Effector CD4-positive, alpha-beta T cell (primary cell): ENCODE measurements around the gene APOA1.

Source experiments
- DNase-seq: peaks from one replicate; pipeline ENCODE4 v3.0.0-alpha.2; 2020
- total RNA-seq: gene quantifications from one replicate; lab custom pipeline; 2026; lab: John Stamatoyannopoulos, UW

The APOA1 gene
- total RNA-seq = 0.56 reads per million

- no peak for DNase-seq
Measured at GRCh38 chr11:116837231-116838091, at the start of gene APOA1. TSS of gene APOA1 (minus strand) at chr11:116837622. CDS start at chr11:116837387, 235 bp downstream.

GRCh38 chr11:116885951-116886655, 48.7 kb upstream of the APOA1 start:
- no peak for DNase-seq

DNA sequence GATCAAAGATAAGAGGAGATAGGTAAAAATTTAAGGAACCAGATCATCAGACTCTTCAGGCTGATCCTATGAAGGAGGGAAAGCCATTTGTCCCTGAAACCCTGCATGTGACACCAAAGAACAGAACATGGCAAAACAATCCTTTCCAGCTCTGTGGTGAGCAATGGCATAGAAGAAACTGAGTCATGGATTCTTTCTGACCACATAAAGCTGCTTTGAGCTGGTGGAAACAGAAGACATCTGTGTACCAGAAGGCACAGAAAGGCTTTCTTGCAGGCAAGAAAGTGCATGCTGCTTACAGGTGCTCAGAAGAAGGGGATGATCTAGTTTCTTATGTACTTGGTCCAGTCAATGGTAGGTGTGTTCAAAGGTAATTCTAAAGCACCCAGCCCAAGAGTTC, 45.0 kb upstream of the APOA1 start:
- DNase-seq = no peak

DNA sequence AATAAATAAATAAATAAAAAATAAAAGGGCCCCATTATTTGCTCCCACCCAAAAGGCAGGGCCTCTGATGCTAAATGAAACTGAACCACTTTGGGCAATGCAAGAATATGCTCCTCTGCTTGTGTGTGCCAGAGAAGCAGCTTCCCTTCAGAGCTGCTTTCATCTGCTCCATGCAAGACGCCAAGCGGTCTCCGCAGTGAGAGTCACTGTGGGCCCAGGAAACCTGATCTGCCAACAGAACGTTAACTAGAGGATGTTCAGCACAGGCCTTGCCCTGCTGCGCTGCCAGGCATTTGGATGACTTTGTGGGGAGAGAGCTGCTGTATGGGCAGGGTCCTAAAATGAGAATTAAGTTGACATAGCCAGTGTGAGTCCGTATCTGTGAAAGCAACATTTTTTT, 43.7 kb upstream of the APOA1 start:
- no peak for DNase-seq

DNA sequence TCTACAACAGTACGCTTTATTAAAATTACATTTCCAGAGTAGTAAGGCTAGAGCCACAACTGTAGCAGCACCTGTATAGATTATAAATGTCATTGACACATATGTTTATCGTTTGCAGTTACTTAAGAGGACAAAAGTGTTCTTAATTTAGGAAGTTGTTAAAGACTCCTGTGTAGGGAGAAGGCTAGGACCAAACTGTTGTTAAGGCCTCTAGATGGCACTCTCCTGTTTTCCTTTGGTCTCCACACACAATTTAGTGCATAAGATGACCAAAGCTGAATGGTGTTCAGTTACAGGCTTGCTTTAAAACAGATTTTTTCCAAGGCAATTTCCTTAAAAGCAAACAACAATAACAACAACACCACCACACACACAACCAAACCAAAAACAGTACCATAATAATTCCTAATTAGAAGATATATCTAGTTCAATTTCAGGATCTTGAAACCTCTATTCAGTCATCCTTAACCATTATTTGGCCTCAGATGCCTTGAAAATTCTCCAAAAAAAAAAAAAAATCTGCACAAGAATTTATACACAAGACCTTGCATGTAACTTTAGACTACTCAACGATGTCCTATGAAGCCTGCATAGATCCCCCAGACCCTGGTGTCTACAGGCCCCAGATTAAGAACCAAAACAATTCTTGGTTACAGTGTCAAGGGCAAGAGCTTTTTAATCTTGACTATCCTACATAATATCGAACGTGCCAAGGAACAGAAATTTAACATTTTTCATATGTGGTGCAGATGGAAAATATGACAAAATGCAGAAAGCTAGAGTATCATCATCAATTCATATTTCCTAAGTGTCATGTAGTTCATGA, 42.6 kb upstream of the APOA1 start:
- no peak for DNase-seq

- no peak for DNase-seq
Measured at GRCh38 chr11:116876656-116877055, 39.2 kb upstream of the APOA1 start.

DNA sequence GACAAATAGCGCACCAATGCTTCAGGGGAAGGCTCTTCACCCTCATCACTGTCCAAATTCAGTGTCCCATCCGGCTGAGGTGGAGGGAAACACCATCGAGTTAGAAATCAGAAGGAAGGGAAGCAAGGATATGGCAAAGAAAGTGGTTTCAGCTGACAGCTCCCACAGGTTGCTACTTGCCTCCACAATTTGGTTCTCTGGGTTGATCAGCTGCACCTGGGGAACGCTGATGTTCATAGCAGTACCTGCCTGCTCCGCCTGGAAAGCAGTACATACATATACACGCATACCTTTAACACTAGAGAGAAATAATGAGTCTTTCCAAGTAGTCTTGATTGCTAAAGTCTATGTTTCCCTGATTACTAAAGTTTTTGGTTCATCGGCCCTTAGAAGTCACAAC, 37.8 kb upstream of the APOA1 start:
- no peak for DNase-seq

DNA sequence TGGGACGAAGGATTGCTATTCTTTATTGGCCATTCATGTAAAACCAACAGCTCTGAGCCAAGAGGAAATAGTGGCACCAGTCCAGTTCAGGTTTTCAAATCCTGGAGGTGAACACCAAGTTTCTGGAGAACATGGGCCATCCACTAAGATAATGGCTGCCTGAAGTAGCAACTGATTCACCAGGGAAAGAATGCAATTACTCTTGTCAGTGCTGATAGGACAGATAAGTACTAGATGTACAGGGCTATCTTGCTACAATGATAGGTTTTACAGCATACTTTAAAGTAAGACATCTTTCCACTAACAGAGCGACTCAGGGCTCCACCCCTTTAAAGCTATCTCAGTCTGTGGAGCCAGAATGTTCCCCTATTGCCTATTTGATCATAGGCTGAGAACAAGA, 36.8 kb upstream of the APOA1 start:
- no peak for DNase-seq

- no peak for DNase-seq
Measured at GRCh38 chr11:116873381-116873780, 36.0 kb upstream of the APOA1 start.

- no peak for DNase-seq
Measured at GRCh38 chr11:116871248-116871647, 33.8 kb upstream of the APOA1 start.

DNA sequence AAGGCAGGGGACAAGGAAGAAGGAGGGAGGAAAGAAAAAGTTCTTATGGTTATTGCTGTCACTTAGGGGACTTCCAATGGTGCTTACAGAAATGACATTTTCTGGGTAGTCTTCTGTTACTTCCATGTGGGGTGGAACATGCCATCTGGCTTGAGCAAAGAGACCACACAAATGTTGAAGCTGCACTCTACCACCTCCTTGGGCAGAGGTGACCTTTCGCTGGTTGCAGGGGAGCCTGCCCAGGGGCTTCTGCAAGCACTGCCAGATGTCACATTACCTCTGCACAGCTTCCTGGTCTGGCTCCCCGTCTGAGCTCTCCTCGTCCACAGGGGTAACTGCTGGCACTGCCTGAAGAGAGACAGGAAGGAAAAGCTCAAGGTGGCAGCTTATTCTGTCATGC, 32.6 kb upstream of the APOA1 start:
- no peak for DNase-seq

- DNase-seq = no peak
Measured at GRCh38 chr11:116869610-116870009, 32.2 kb upstream of the APOA1 start.

DNA sequence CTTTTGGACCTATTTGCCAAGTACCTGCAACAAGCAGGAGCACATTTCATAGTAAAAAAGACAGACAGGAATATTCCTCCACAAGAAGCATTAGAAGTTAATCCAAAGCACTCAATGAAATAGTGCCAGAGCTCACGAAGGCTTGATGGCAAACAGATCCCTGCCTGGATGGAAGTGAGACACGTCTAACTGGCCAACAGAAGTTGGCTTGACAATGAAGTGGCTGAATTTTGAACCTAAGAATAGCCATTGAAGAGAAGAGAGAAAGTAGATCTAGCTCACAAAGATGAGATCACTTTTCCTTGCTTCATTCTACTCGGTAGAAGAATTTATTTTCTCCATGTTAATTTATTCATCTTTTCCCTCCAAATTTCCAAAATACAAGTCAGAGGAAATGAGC, 30.6 kb upstream of the APOA1 start:
- DNase-seq = no peak

DNA sequence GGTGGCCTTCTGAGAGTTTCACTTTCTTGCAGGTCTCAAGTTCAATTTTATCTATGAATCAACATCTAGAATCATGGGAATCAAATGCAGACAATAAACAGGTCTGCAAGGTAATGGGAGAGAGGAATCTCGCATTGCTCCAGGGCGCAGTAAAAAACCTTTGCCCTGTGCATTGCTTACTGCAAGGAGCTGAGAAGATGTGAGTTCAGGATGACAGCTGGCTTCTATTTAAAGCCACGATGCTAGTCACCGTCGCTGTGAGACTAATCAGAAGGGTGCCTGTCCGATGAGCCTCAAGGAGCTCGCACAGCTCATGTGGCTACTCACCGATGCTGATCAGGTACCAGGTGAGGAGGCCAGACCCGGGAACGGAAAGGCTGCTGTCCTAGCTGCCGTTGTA, 30.2 kb upstream of the APOA1 start:
- DNase-seq = no peak

DNA sequence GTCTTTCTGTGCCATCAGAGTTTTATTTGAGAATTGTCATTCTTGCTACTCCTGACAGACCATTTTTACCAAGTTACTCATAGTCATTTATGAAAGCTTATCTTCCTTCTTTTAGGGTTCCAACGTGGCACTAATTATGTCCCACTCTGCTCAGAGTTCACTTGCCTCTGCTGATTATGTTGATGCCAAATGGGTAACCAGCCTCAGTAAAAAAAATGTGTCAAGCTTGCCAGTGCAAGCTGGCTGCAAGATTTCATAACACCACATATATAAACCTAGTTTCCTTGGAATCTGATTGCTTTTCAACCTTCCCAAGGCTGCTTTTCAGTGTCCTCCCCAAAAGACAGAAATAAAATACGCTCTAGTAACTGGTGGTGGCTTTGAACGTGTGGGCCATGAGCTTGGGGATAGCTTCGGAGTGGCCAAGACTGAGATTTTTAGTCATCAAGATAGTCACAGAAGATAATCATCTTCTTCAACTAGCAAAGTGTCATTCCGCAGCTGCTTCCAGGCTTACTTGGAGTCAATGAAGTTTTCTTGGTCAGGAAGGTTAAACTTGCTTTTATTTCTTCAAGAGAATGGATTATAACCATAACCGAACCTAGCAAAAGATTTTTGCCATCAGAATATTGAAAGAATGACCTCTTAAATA, 29.5 kb upstream of the APOA1 start:
- DNase-seq = no peak

DNA sequence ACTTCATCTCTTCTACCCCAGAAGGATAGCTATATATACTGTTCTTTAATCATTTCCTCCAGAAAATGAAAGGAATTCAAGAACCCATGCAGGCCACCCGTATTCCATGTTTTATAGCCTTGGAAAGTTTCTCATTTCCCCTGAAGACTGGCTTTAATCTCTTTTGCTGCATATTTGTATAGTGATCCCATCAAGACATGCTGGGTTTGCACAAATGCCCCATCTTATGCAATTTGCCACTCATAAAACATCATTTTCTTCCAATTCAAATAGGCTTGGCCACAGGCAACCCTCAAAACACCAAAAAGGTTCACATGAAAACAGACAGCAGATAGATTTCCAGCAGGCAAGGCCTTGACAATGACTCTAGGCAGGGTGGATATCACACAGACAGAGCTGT, 28.3 kb upstream of the APOA1 start:
- DNase-seq = no peak

DNA sequence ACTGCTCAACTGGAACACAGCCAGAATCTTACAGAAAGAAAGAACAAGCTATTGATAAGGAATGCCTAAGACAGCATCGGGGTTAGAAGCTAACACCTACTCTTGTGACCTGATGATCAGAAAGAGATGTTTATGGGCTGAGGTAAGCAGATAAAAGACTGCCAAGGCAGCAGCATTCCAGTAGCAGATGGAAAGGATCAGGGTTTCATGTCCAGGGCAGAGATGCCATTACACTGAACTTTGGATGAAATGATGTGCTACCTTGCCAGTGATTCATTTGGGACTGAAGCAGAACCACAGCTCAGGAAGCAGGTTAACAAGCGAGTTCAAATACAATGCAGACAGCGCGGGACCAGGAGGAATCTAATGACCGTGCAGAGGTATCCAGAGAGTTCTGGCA, 27.1 kb upstream of the APOA1 start:
- DNase-seq = no peak

DNA sequence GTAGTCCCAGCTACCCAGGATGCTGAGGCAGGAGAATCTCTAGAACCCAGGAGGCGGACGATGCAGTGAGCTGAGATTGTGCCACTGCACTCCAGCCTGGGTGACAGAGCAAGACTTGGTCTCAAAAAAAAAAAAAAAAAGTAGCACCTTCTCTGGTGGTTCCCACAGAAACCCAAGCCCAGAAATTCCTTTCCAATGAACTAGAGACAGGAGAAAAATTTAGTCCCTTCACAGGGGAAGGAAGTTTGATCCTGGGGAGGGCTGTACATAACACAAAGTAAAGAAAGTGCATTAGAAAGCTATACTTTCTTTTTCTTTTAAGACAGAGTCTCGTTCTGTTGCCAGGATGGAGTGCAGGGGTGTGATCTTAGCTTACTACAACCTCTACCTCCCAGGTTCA, 25.5 kb upstream of the APOA1 start:
- DNase-seq = no peak

DNA sequence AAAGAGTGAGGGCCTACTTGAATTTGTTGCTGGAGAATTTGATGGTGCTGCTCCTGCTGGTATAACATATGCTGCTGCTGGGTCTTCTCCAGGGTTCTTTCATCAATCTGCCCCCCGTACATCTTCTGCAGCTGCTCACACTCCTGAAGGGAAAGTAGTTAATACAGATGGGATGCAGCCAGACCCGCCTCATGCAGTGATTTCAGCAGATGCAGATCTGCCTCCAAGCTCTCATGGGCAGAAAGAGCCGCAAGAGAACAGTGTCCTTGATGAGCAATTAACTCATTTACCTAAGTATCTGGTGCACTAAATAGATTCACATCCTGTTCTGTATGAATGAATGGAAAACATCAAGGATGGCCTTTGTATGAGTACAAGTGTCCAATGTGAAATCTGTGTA, 24.8 kb upstream of the APOA1 start:
- no peak for DNase-seq

- DNase-seq = no peak
Measured at GRCh38 chr11:116861539-116861938, 24.1 kb upstream of the APOA1 start.

DNA sequence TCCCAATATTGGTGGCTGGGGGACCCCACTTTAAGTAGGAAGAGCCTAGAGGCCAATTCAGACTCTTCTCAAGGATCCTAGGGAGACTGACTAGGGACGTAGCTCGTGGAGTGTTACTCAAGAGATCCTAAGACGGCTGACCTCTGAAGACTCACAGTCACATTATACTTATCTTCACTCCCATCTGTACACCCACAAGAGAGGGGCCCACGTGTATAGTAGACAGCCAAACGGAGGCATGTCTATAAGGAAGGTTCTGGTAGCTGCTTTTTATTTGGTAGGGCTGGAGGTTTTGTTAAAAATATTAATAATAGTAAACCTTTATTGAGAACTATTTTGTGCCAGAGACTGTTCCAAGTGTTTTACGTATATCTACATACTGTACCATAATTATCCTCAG, 22.9 kb upstream of the APOA1 start:
- DNase-seq = no peak

- DNase-seq = no peak
Measured at GRCh38 chr11:116859175-116859574, 21.8 kb upstream of the APOA1 start.

- DNase-seq = no peak
Measured at GRCh38 chr11:116857936-116858335, 20.5 kb upstream of the APOA1 start.
